GM12892 (cell line): ENCODE measurements around the gene ISLR2.

ENCODE experiments used
- DNase-seq: peaks from one replicate; pipeline ENCODE4 v3.0.0; 2011; ENCODE audit not compliant: insufficient read length
- FAIRE-seq: peaks from 2 replicates; lab custom pipeline; 2011; peaks lifted over from hg19 to GRCh38; lab: Jason Lieb, UNC
- POLR2A ChIP-seq: IDR thresholded peaks from 2 replicates; pipeline ENCODE4 v1.6.1; 2011; ENCODE audit warnings: low read depth, low read length, control low read depth
- POLR2AphosphoS5 ChIP-seq: IDR thresholded peaks from 2 replicates; pipeline ENCODE4 v1.6.1; 2011; ENCODE audit warnings: low read depth, low read length, control low read depth
- TAF1 ChIP-seq: IDR thresholded peaks from 2 replicates; pipeline ENCODE4 v1.6.1; 2011; ENCODE audit warnings: low read depth, mild to moderate bottlenecking, control low read depth, low read length, borderline replicate concordance

ISLR2 gene

GRCh38 chr15:74122403-74123130 lies 7.8 kb upstream of the ISLR2 start:
- FAIRE-seq = peak; percentile 68

GRCh38 chr15:74123131-74123429 lies 7.3 kb upstream of the ISLR2 start:
- no peak for TF ChIP-seq POLR2AphosphoS5
- no peak for DNase-seq
- FAIRE-seq = no peak

More at GRCh38 chr15:74122403-74123130, 7.8 kb upstream of the ISLR2 start:
- no peak for DNase-seq
- TF ChIP-seq TAF1 = no peak
- no peak for TF ChIP-seq POLR2AphosphoS5

GRCh38 chr15:74123658-74124057 lies 6.7 kb upstream of the ISLR2 start:
- no peak for DNase-seq
- TF ChIP-seq POLR2AphosphoS5 (no peak), TAF1 (no peak), POLR2A (no peak)
- no peak for FAIRE-seq

GRCh38 chr15:74124196-74124595 lies 6.2 kb upstream of the ISLR2 start:
- no peak for TF ChIP-seq POLR2AphosphoS5
- no peak for TF ChIP-seq TAF1
- no peak for TF ChIP-seq POLR2A
- DNase-seq (no peak), FAIRE-seq (no peak)

- no peak for TF ChIP-seq POLR2AphosphoS5
- TF ChIP-seq POLR2A = no peak
- no peak for TF ChIP-seq TAF1
- FAIRE-seq (peak; percentile 30), DNase-seq (no peak)
Observed at GRCh38 chr15:74124759-74125158, 5.6 kb upstream of the ISLR2 start.

GRCh38 chr15:74127255-74127953 lies 3.0 kb upstream of the ISLR2 start:
- no peak for TF ChIP-seq TAF1
- TF ChIP-seq POLR2A = no peak
- no peak for TF ChIP-seq POLR2AphosphoS5
- FAIRE-seq (peak; percentile 90), DNase-seq (peak; percentile 78)

- TF ChIP-seq POLR2AphosphoS5 (no peak), POLR2A (no peak), TAF1 (no peak)
- DNase-seq = no peak
- FAIRE-seq = peak; percentile 70
Observed at GRCh38 chr15:74127954-74128784, 2.2 kb upstream of the ISLR2 start.

GRCh38 chr15:74128785-74129585 lies 1.4 kb upstream of the ISLR2 start:
- peak; percentile 61 for FAIRE-seq

GRCh38 chr15:74129586-74130154 lies 716 bp upstream of the ISLR2 start:
- DNase-seq (no peak), FAIRE-seq (no peak)
- no peak for TF ChIP-seq POLR2AphosphoS5
- TF ChIP-seq POLR2A = no peak
- no peak for TF ChIP-seq TAF1

More at GRCh38 chr15:74128785-74129585, 1.4 kb upstream of the ISLR2 start:
- no peak for TF ChIP-seq POLR2AphosphoS5
- TF ChIP-seq POLR2A = no peak
- DNase-seq = no peak

- DNase-seq = no peak
- TF ChIP-seq POLR2AphosphoS5 (no peak), POLR2A (no peak), TAF1 (no peak)
- no peak for FAIRE-seq
Observed at GRCh38 chr15:74130849-74131627, 652 bp downstream of the ISLR2 start.
